Anterior cingulate cortex (tissue), 58 donors: ENCODE measurements around the gene CEP170.
"Not testable (repeated sequence)": the region's sequence is repeated elsewhere in the genome, so short reads cannot be mapped to it uniquely, and the experiment has no call there.

Experiments used
- DNase-seq, 58 donors: peaks; one replicate each; lab custom pipeline; 2025; lab: John Stamatoyannopoulos, UW

Gene CEP170

DNA sequence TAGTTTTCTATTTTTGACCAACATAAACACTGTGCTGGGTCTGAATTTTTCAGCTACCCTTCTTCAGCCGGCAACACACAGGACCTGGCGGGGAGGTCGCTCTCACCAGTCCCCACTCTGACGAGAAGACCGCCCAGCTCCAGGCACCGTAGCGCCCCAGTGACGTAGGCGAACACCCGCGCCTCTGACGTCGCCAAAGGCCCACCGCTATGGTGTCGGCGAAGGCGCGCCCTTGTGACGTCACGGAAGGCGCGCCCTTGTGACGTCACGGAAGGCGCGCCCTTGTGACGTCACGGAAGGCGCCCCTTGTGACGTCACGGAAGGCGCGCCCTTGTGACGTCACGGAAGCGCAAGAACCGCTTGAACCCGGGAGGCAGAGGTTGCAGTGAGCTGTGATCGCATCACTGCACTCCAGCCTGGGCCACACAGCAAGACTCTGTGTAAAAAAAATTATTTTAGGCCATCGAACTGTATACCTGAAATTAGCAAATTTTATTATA lies 153.5 kb downstream of the CEP170 start:
- peak in 19 of 58 donors; percentile 1 to 46 (median 11) for DNase-seq

DNA sequence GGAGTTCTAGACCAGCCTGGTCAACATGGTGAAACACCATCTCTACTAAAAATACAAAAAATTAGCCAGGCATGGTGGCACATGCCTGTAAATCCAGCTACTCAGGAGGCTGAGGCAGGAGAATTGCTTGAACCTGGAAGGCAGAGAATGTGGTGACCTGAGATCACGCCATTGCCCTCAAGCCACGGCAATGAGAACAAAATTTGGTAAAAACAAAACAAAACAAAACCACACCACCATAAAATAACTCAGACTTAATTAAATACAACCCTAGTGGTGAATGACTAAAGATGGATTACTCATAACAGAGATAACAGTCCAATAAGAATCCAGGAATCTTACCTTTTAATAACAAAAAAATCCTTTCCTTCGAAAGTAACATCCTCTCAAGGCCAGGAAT lies 167.7 kb downstream of the CEP170 start:
- not testable (repeated sequence) for DNase-seq
